ENCODE data around the gene SULT6B1. TPM values are rescaled to one million over a fixed set of nuclear protein-coding genes. Genes with fewer than 3 reads are reported as not detected.

The SULT6B1 gene
- total and polyA plus RNA-seq, 2 of the 4 experiments (the other 2 are of a cell fraction): not detected

GRCh38 chr2:37190290-37190689 is 1.8 kb upstream of the SULT6B1 start:
- POLR2A ChIA-PET (ENCODE audit: unreplicated experiment): no interaction called here
- intact Hi-C loops (cut with micrococcal nuclease) (no loop called here), in situ Hi-C loops (cut with MboI; ENCODE audit: low sequenced_read_pairs) (no loop called here), dilution Hi-C loops (cut with HindIII; ENCODE audit: low sequenced_read_pairs, unreplicated experiment) (no loop called here)
- Histone ChIP-seq H3K36me3 (ENCODE audit: control insufficient read depth, insufficient read depth, low read length) (no peaks in the 10 kb centered on the region), H2BK20ac (ENCODE audit: low read depth, low read length) (0 out of 2 replicates have a peak overlapping the region, but pooled peaks have one; percentile 6), H3K9me1 (ENCODE audit: insufficient read depth, low read length) (peaks cover 3% of the 10 kb centered on the region; the same call in 1 of the 2 replicates), H3K79me1 (ENCODE audit: low read depth in 1 of 2, low read length in 2 of 2) (no peaks in the 10 kb centered on the region), H2AFZ (replicated peaks; ENCODE audit: low read length, poor library complexity) (no peak overlapping the region), H3K18ac (ENCODE audit: low read depth, low read length) (no peak overlapping the region), H3K4me1 (ENCODE audit: control insufficient read depth, insufficient read depth, low read length) (peaks cover 2% of the 10 kb centered on the region), H3K9me3 (ENCODE audit: control insufficient read depth, insufficient read depth, low read length) (no peaks in the 10 kb centered on the region), H4K5ac (ENCODE audit: low read depth, low read length) (no peak overlapping the region), H2BK15ac (ENCODE audit: low read depth, low read length) (no peak overlapping the region), H2BK120ac (ENCODE audit: low read depth, low read length) (no peak overlapping the region), H3K4me3 (ENCODE audit: insufficient read depth, low read depth, low read length) (no peak overlapping the region), H2AK9ac (replicated peaks; ENCODE audit: low read depth, low read length, poor library complexity) (no peak overlapping the region), H4K20me1 (ENCODE audit: insufficient read depth, low read length) (no peaks in the 10 kb centered on the region), H3K23ac (ENCODE audit: low read depth, low read length) (0 out of 2 replicates have a peak overlapping the region, but pooled peaks have one; percentile 13), H3K27ac (ENCODE audit: insufficient read depth, low read length) (no peak overlapping the region), H3K4me2 (ENCODE audit: low read depth, low read length) (no peak overlapping the region), H3K56ac (ENCODE audit: extremely low read depth, insufficient read depth, low read length) (no peak overlapping the region), H3K9ac (ENCODE audit: low read depth, low read length) (no peak overlapping the region), H4K91ac (ENCODE audit: insufficient read depth, low read depth, low read length) (no peak overlapping the region), H4K8ac (ENCODE audit: low read depth in 2 of 2, low read length in 2 of 2) (no peak overlapping the region), H2BK5ac (ENCODE audit: low read depth, low read length, poor library complexity, severe bottlenecking) (no peak overlapping the region), H3K14ac (replicated peaks; ENCODE audit: low read depth, low read length) (no peak overlapping the region), H2AK5ac (ENCODE audit: low read depth, low read length) (no peak overlapping the region), H3K27me3 (ENCODE audit: control insufficient read depth, insufficient read depth, low read length) (no peaks in the 10 kb centered on the region; the same call in none of the 2 replicates), H3K4ac (ENCODE audit: low read depth, low read length) (no peak overlapping the region)
- ATAC-seq (ENCODE audit: low read depth) (no peak), DNase-seq (no peak)
- TF ChIP-seq RCOR1 (IDR thresholded peaks at IDR 0.05; ENCODE audit: insufficient replicate concordance, low read length): no peak
- CTCF ChIA-PET: no interaction called here
- WGBS, 2 experiments (ENCODE audit: extremely low coverage in 2 of 2, insufficient read length in 1 of 2): no CpG with 5 or more reads among the region's 4 CpGs
- no TSS peak for BruUV-seq (replicated peaks)

All from IMR-90 (cell line).